HG02759 (cell line): Measurements from ENCODE around the gene ARHGAP25.
A peak's percentile ranks its signal among the peaks of the same experiment; 100 is the strongest.

ENCODE experiments used
- ATAC-seq: cut with Tn5 transposase; IDR thresholded peaks from one replicate; pipeline ENCODE4 v1.9.1; 2021; ENCODE audit warnings: mild to moderate bottlenecking, moderate library complexity; ENCODE audit not compliant: unreplicated experiment

The ARHGAP25 gene

DNA sequence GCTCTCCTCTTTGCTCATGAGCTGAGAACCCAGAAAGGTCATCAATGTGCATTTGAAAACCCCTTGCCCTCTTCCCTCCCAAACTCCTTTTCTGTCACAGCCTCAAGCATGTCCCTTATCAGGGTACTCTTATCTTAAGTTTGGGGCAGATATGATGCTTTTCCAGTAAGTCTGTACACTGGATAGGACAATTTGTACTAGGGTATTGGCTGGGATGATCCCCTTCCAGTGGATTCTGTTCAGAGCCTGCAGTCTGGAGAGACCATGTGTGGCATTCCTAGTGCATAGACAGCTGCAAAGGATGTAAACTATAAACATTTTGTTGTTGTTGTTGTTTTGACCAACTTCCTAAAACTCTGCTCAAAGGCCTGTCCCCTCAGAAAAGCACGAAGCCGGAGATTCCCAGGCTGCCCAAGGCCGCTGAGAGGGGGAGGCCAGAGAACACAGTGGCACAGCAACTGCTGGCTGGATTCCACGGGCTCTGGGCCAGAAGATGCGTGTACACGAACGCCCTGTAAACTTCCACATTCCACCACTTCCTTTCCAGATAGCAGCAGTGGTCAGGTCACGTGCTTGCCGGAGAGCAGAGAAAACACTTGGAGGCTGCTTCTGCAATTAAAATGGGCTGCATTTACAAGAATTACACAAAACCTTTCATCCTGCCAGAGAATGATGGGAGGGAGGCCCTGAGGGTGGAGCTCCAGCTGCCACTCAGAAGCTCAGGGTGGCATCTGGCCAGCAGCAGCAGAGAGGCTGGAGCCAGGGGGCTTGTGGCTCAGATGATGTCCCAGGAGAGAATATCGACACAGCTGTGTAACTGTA is 94.5 kb downstream of the ARHGAP25 start:
- ATAC-seq = no peak

DNA sequence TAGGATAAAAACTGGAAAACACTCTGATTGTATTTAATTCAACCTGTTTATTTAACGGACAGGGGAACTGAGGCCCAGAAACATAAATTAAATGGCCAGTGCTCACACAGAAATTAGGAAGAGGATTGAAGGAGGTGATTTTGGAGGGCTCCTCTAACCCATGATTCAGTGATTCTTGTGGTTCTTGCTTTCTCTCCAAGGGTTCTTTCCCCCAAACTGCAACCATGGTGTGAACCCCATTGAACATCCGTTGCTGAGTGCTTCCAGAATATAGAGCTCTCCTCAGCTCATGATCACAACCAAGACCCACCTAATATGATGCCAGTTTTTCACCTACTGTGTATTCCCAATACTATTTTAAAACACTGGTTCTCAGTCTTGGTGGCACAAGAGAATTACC is 95.1 kb downstream of the ARHGAP25 start:
- ATAC-seq = no peak

DNA sequence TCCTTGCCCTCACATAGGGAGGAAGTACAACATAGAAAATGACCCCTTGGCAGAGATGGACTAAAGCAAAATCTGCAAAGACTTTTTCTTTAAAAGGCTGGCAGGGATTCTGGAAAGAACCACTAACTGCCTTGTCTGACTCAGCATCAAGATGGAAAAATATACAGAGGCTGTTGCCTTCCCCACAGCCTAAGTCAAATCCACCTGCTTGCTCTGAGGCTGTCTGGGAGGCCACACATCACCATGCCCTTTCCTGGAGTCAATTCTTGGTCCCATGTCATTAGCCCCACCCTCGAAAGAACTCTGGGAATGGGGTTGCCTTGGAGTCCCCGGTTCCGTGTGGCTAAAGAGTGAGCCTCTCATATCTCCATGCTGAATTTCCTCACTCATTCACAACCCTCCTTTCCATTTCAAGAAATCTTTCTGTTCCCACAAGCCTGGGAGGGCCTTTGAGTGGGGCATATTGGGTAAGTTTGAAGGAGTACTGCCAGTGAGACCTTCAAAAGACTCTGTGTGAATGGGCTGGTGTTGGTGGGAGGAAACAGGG is 97.1 kb downstream of the ARHGAP25 start:
- ATAC-seq = no peak

DNA sequence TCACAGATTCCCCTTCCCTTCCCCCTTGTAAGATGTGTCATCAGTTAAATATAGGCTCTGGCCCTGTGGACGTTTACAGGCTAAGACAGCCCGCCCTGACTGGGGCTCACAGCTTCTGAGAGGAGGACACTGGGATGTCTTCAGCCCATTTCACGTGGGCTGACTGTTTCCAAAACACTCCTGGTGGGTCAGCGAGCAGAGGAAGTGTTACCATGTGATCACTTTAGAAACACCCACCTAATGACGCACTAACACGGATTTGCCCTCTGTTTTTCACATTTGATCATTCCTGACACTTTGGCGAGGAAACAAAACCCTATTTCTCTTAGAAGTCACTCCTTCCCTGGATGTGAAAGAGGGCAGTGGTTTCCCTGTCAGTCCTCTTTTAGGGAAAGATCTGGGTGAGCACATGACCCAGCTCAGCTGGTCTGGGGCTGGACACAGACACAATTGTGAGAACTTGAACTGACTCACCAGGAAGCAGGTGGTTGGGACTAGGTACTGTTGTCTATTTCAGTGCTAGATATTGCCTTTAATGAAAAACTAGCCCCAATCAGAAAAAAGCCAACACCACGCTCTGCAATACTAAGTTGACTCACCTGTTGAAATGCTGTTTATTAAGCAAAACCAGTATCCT is 97.7 kb downstream of the ARHGAP25 start:
- ATAC-seq = peak; percentile 71

DNA sequence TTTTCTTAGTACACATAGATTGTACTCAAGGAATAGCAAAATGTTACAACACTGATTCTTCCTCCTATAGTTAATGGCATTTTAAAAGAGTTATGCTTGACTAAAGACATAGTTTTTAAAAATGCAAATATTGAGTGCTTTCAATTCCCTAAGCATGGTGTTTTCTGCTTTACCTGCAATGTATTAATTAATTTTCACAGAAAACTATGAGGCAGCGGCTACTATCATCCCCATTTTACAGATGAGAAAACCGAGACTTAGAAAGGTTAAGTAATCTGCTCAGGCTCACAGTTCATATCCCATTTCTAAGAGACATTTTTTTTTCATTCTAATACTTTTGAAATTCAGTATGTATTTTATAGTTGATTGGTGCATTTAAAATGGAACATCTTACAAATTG is 98.6 kb downstream of the ARHGAP25 start:
- no peak for ATAC-seq

DNA sequence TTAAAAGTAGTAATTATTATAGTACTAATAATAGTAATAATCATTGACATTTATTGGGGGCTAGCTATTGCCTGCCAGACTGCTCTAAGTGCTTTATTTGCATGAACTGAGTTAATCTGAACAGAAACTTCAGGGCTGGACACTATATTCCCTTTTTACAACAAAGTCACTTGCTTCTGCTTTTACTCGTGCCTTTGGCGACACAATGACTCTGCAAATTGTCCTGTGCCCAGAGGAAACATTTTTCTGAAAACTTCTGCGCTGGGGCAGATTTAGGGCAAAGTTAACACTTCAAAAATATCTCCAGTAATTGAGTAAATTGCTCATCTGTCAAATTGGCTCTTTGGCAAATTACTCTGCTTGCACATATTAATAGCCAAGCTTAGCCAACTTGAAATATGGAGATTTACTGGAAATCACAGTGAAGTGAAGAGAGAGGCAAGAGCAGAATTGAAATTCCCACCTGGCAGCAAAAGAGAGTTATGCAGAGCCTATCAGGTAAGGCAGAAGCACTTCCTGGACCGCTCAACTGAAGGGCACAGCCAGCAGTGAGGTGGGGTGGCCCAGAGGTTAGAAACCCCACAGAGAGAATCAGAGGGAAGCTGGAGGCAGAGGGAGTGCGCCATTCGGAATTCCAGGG is 100.2 kb downstream of the ARHGAP25 start:
- no peak for ATAC-seq

DNA sequence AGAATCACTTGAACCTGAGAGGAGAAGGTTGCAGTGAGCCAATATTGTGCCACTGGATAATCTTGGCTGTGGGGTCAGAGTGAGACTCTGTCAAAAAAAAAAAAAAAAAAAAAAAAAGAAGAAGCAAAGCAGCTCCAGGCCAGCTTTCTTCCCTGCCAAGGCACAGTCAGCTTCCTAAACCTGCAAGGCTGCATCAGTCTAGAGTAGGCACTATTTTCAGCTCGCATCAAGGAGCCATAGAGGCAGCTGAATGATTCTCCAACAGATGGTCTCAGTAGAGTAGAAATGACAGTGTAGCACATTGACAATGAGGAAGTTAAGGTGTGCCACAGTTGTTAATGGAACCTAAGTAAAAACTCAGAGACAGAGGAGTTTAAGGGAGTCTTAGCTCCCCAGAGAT is 101.0 kb downstream of the ARHGAP25 start:
- ATAC-seq = no peak

DNA sequence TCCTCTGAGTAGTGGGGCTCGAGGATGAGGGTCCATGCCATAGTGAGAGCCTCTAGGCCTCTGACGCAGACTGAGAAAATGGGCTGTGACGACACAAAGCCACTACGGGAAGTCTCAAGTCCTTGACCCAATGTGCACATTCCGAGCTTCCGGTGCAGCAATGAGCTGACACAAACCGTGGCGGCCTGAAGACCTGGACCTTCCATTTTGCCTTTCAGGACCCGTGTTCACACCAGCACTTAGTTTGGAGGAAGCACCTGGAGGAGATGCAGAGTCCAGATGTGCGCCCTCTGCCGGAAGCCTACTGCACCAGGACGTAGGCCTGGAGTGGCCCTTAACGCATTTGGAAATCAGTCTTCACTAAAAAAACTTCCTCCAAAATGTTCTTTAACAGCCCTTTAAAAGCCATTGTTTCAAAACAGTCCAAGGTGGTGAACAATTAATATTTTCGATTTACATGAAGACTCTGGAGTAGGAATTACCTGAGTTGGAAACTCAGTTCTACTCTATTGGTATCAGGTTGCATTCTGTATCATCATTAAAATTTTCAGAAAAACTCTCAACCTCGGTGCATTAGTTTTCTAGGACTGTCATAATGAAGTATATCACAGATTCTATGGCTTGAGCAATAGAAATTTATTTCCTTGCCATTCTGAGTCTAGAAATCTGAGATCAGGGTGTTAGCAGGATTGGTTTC is 102.7 kb downstream of the ARHGAP25 start:
- no peak for ATAC-seq

DNA sequence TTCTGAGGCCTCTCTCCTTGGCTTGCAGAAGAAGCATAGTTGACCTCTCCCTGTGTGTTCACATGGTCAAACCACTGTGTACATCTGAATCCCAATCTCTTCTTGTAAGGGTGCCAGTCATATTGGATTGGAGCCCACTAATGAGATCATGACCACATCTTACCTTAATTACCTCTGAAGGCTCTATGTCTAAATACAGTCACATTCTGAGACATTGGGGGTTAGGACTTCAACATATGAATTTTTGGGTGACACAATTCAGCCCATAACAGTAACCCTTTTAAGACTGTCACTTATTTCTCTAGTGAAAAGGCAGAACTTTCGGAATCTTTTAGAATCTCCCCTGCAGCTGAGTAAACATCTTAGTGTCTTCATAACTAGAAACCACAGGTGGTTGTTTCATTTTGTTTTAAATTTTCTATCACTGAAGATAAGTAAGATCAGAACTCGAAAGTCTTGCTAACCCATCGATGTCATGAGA is 103.3 kb downstream of the ARHGAP25 start:
- ATAC-seq = no peak

DNA sequence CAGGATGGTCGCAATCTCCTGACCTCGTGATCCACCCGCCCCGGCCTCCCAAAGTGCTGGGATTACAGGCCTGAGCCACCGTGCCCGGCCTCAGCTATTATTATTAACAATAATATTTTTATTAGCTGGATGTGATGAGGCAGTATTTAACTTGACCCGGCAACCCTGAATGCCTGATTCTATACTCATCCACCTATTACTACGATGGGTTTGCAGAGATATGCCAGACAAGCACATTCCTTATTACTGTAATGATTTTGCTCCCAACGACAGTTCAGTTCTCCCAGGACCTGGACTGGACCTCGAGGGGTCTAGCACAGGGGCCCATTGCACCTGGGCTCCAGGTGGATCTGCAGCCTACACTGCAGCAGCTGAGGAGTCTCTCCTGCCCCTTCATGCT is 104.0 kb downstream of the ARHGAP25 start:
- ATAC-seq = no peak

DNA sequence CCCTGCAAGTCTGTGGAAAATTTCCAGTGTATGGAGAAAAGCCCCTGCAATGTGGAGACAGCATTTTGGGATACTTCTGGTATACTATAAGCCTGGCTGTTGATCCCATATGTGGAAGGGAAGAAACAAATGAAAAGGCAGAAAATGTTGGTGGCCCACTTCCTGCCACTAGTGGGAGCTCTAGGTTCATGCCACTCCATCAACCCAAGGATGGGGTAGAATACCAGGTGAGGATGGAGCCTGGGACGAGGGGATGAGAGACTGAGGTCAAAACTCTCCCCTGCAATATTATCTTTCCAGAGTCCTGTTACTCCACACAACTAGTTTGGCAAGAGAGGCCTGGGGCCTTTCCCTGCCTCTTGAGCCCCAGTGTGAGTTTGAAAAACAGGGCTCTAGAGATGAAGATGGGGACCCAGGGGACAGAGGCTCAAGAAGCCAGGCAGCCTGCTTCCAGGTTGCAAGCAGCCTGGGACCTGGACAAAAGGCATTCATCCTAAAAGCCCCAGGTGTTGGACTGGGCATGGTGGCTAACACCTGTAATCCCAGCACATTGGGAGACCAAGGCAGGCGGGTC is 104.7 kb downstream of the ARHGAP25 start:
- no peak for ATAC-seq

DNA sequence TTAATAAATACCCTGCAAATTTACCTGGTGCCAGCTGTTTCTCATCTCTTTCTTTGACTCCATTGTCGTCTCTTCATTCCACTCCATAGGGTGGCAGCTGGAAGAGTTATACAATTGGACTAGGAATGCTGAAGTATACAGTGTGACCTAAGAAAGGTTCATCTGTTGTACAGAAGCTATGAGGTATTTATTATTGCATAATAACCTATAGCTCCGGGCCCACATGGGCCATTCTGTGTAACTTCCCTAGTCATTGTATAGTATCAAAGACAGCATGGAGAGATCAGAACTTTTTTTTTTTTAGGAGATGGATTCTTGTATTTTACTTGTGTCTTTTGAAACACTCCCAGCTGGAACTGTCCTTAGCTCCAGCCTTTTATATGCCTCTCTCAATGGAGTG is 110.4 kb downstream of the ARHGAP25 start:
- ATAC-seq = no peak

DNA sequence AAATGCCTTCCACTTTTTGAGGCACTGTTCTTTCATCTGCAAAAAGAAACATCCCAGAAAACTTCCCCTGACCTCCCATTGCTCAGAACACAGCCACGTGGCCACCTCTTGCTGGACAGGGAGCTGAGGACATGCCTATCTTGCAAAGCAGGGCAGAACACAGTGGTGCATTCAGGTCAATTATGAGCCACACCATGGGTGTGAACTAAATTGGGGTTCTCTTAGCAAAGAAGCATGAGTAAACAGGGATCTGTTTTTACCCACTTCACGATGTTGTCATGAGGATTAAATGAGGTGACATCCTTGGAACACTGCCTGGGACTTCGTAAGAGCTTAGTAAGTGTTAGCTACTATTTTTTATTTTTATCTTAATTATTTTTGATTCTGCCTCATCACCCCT is 111.5 kb downstream of the ARHGAP25 start:
- ATAC-seq = no peak

DNA sequence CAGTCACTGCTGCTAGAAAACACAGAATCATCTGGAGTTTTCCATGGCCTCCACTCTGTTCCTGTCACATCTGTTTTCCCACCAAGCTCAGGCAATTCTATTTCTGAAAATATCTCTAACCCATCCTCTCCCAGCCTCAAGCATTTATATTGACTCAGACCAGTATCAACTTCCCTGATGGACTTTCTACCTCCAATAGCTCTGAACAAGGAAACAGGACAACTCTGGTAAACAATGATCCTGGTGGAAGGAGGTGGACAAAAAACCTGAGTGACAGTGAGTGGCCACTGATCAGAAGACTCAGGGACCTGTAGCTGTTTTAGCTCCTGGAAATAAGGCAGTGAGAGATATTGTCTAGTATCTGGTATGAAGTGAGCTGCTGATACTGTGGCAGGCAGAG is 113.1 kb downstream of the ARHGAP25 start:
- ATAC-seq = no peak

DNA sequence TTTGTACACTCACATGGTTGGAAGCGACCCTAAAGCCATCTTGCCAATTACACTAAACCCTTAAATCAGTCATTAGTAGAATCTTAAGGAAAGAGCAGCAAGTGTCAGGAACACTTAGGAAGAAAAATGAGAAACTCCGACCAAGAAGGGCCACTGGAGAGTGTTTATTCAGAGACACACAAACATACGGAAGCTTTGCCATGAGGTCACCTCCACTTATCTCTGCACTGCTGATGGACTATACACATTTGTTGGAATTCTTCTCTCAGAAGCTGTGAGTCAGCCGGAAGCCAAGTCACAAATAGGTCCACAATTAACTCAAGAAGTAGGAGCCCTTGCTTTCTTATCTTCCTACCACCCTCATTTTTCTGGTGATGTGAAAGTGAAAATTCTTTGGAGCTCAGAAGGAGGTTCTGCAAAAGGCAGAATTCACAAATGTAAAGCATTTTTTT is 115.0 kb downstream of the ARHGAP25 start:
- ATAC-seq = no peak

DNA sequence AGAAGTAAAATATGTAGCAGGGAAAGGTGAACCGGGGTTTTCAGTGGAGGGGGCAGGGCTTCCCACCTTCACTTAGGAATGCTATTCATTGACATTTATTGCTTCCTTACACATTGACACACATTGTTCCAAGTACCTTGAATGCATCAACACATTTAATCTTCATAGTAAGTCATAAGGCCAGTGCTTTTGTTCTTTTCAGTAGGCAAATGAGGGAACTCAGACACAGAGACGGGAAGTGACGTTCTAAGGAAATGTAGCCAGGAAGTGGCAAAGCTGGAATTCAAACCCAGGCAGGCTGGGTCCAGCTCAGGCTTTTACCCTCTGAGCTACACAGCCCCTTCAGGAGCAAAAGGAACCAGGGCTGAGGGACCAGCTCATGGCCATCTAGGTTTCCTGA is 115.9 kb downstream of the ARHGAP25 start:
- no peak for ATAC-seq

DNA sequence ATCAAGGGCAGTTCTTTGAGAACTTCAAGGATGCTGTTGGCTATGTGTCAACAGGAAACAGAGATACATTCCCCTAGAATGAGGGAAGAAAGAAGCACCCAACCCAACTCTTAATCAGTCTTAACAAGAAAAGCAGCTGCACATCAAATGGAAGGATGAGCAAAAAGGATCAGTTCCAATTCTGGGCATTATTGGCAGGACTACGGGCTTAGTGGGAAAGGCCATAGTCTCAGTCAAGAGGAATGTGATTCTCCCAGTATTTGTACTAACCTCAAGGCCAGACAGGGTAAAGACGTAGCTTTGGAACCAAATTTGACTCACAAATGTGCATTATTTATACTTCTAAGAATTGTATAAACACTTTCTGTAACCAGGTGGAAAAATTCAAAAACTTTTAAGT is 118.4 kb downstream of the ARHGAP25 start:
- no peak for ATAC-seq

DNA sequence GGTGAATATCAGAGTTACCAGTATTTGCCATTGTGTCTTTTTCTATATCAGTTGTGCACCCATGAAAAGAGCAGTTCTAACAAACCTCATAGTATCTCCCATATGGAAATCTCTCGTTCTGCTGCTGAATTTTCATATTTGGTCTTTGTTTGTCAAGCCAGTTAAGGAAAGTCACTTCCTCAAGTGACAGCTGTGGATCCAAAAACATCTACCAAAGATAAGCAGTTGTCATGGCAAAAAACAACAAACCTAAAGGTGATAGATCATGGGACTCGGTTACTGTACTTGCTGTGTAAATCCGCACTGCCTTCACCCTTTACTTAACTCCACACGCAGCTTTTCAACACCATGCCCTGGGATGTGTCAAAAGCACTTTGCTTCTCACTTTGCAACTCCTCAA is 119.3 kb downstream of the ARHGAP25 start:
- ATAC-seq = no peak

DNA sequence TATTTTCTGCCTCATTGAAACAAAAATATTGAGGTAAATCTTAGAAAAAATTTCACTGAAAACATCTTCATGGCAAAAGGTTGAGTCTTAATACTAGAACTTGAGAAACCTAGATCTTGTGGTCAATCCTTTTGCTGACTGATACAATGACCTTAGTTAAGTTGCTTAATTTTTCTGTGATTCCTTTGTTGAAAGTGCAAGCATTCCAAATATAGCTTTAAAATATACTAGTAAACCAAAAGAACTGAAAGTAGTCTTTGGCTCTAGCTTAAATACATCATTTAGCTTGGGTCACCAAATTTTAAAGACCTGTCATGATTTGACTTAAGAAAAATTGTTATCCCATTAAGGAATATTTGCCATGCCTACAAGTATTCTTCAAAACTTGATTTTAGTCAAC is 119.9 kb downstream of the ARHGAP25 start:
- ATAC-seq = no peak

DNA sequence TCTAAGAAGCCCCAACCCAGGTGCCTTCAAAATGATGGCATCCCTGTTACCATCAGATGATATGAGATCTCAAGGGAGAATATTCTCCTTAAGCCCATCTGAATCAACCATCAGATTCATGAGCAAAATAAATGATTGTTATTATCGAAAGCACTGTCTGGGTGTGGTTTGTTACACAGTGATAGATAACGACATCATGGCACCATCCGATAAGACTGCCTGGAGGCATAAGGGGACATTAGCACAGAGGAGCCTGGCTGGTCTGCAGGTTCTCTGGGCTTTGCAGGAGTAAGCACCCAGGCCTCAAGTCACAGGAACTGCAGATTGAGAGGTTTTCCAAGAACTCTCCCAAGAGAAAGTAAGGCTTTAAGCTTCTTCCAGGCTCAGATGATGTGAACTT is 120.9 kb downstream of the ARHGAP25 start:
- no peak for ATAC-seq
